Liver (tissue), 9 donors: ENCODE data around the gene C8G. TPM values are rescaled to one million over a fixed set of nuclear protein-coding genes. Genes with fewer than 3 reads are reported as not detected.

Source experiments
- DNase-seq: peaks from one replicate; pipeline ENCODE4 v3.0.0-alpha.2; 2017; ENCODE audit warnings: low spot score
- H3K27ac ChIP-seq, 2 donors: one replicate each; pipeline ENCODE4 v1.7.0; 2013; ENCODE audit warnings: inconsistent platforms in 2 of 2, low read length in 2 of 2, control low read depth in 1 of 2, low read depth in 1 of 2, mild to moderate bottlenecking in 1 of 2
- H3K27me3 ChIP-seq, 4 donors: one replicate each; pipeline versions ENCODE4 v1.6.1 to v1.7.0; 2013; ENCODE audit warnings: low read length in 3 of 4, inconsistent platforms in 1 of 4, mild to moderate bottlenecking in 1 of 4, moderate library complexity in 1 of 4; ENCODE audit not compliant: control insufficient read depth in 4 of 4, insufficient read depth in 4 of 4
- H3K36me3 ChIP-seq, 4 donors: one replicate each; pipeline versions ENCODE4 v1.6.1 to v1.7.0; 2013; ENCODE audit warnings: low read length in 3 of 4, mild to moderate bottlenecking in 3 of 4, low read depth in 1 of 4, moderate library complexity in 1 of 4; ENCODE audit not compliant: control insufficient read depth in 4 of 4, insufficient read depth in 3 of 4
- H3K4me1 ChIP-seq, 4 donors: one replicate each; pipeline versions ENCODE4 v1.6.1 to v1.7.0; 2013; ENCODE audit warnings: low read length in 3 of 4, mild to moderate bottlenecking in 3 of 4, moderate library complexity in 1 of 4; ENCODE audit not compliant: control insufficient read depth in 4 of 4, insufficient read depth in 4 of 4
- H3K4me3 ChIP-seq, 3 donors: one replicate each; pipeline versions ENCODE4 v1.6.1 to v1.7.0; 2013; ENCODE audit warnings: low read length in 3 of 3, control low read depth in 1 of 3, low read depth in 1 of 3, mild to moderate bottlenecking in 1 of 3
- H3K9ac ChIP-seq, 2 donors: one replicate each; pipeline ENCODE4 v1.7.0; 2013; ENCODE audit warnings: low read length in 2 of 2, mild to moderate bottlenecking in 2 of 2, moderate library complexity in 2 of 2, control low read depth in 1 of 2, low read depth in 1 of 2
- H3K9me3 ChIP-seq, 4 donors: one replicate each; pipeline versions ENCODE4 v1.6.1 to v1.7.0; 2013; ENCODE audit warnings: low read length in 3 of 4; ENCODE audit not compliant: control insufficient read depth in 4 of 4
- ATF3 ChIP-seq: IDR thresholded peaks from 2 replicates; pipeline ENCODE4 v1.6.1; 2016; ENCODE audit warnings: antibody characterized with exemption
- CTCF ChIP-seq: fragments of 150-350 bp; IDR thresholded peaks from 2 replicates; pipeline ENCODE4 v1.5.1; 2017; ENCODE audit warnings: improper control_type of control experiment, low read depth, low read length; ENCODE audit not compliant: missing input control
- EGR1 ChIP-seq, 2 donors: IDR thresholded peaks; 2 replicates each; pipeline ENCODE4 v1.6.1; 2016 to 2018; ENCODE audit warnings: antibody characterized with exemption in 2 of 2, low read depth in 2 of 2
- FOXA1 ChIP-seq: IDR thresholded peaks from 2 replicates; pipeline ENCODE4 v1.6.1; 2016; ENCODE audit warnings: antibody characterized with exemption
- FOXA2 ChIP-seq: IDR thresholded peaks from 2 replicates; pipeline ENCODE4 v1.6.1; 2016; ENCODE audit warnings: antibody characterized with exemption
- GABPA ChIP-seq, 2 donors: IDR thresholded peaks in 1 of 2; conservative IDR thresholded peaks in 1 of 2; 2 replicates each; pipeline ENCODE4 v1.6.1; 2016; ENCODE audit warnings: antibody characterized with exemption in 2 of 2, mild to moderate bottlenecking in 1 of 2, moderate library complexity in 1 of 2
- HNF4A ChIP-seq, 2 donors: conservative IDR thresholded peaks; 2 replicates each; pipeline ENCODE4 v1.6.1; 2016; ENCODE audit warnings: antibody characterized with exemption in 2 of 2, mild to moderate bottlenecking in 2 of 2
- HNF4G ChIP-seq: IDR thresholded peaks from 2 replicates; pipeline ENCODE4 v1.6.1; 2016; ENCODE audit warnings: antibody characterized with exemption
- JUND ChIP-seq, 2 donors: IDR thresholded peaks; 2 replicates each; pipeline ENCODE4 v1.6.1; 2016; ENCODE audit warnings: antibody characterized with exemption in 2 of 2
- MAX ChIP-seq: IDR thresholded peaks from 2 replicates; pipeline ENCODE4 v1.6.1; 2016; ENCODE audit warnings: antibody characterized with exemption
- NR2F2 ChIP-seq: IDR thresholded peaks from 2 replicates; pipeline ENCODE4 v1.6.1; 2016; ENCODE audit warnings: antibody characterized with exemption
- RAD21 ChIP-seq, 2 donors: IDR thresholded peaks; 2 replicates each; pipeline ENCODE4 v1.6.1; 2016; ENCODE audit warnings: antibody characterized with exemption in 2 of 2, mild to moderate bottlenecking in 2 of 2
- REST ChIP-seq: IDR thresholded peaks from 2 replicates; pipeline ENCODE4 v1.6.1; 2016; ENCODE audit warnings: antibody characterized with exemption, mild to moderate bottlenecking
- RXRA ChIP-seq, 2 donors: IDR thresholded peaks; 2 replicates each; pipeline ENCODE4 v1.6.1; 2017 to 2018; ENCODE audit warnings: antibody characterized with exemption in 2 of 2, mild to moderate bottlenecking in 1 of 2
- SP1 ChIP-seq: IDR thresholded peaks from 2 replicates; pipeline ENCODE4 v1.6.1; 2018; ENCODE audit warnings: antibody characterized with exemption, mild to moderate bottlenecking
- TAF1 ChIP-seq: conservative IDR thresholded peaks from 2 replicates; pipeline ENCODE4 v1.6.1; 2016; ENCODE audit warnings: antibody characterized with exemption, mild to moderate bottlenecking
- YY1 ChIP-seq: IDR thresholded peaks from 2 replicates; pipeline ENCODE4 v1.6.1; 2016; ENCODE audit warnings: antibody characterized with exemption, mild to moderate bottlenecking
- ZBTB33 ChIP-seq: IDR thresholded peaks from 2 replicates; pipeline ENCODE4 v1.6.1; 2016; ENCODE audit warnings: antibody characterized with exemption
- WGBS: extraction: QIAGEN DNeasy Blood & Tissue Kit; methylation state at CpG from one replicate; pipeline ENCODE4 v1.1.7; 2013; 5-methylcytosine and 5-hydroxymethylcytosine counted together
- polyA plus RNA-seq, 2 donors: library from polyadenylated mRNA; stranded (reverse) in 1 of 2; unstranded in 1 of 2; fragments of 200-250 nt in 1 of 2; fragments of >200 nt in 1 of 2; fragmentation: Nextera tagmentation in 1 of 2; extraction: Ambion mirVana in 1 of 2; gene quantifications; one replicate each; pipeline versions ENCODE4 v1.2.1 to v1.2.3, GENCODE V29; 2013 to 2015
- total RNA-seq, 2 donors: library from RNA; depleted of rRNA; stranded (reverse); fragments of >200 nt; gene quantifications; one replicate each; pipeline ENCODE4 v1.2.3, GENCODE V29; 2014
- donor health status: healthy.
- donor health status: healthy.
- donor health status: healthy.
- donor health status: healthy.
- donor health status: healthy.

The C8G gene
- total and polyA plus RNA-seq, 4 donors: 25.1 to 1,117 (median 607) TPM

- TF ChIP-seq NR2F2 (no peak), GABPA (IDR thresholded peaks at IDR 0.05 in 1 of 2, conservative IDR thresholded peaks at IDR 0.05 in 1 of 2) (no peak), YY1 (no peak)
Measured at GRCh38 chr9:136922540-136922939, 22.5 kb upstream of the C8G start (continued).

GRCh38 chr9:136923881-136924280 is 21.2 kb upstream of the C8G start:
- no peak for DNase-seq
- TF ChIP-seq CTCF: no peak
- no peak for TF ChIP-seq JUND (IDR thresholded peaks at IDR 0.05)
- TF ChIP-seq MAX: no peak
- TF ChIP-seq YY1: no peak
- TF ChIP-seq FOXA1: no peak
- TF ChIP-seq HNF4A (conservative IDR thresholded peaks at IDR 0.05): no peak
- TF ChIP-seq ZBTB33: no peak
- TF ChIP-seq RXRA (IDR thresholded peaks at IDR 0.05): no peak
- no peak for TF ChIP-seq FOXA2
- no peak for TF ChIP-seq NR2F2
- TF ChIP-seq EGR1 (IDR thresholded peaks at IDR 0.05; ENCODE audit: low read depth in 2 of 2): no peak
- no peak for TF ChIP-seq REST
- TF ChIP-seq TAF1: no peak
- no peak for TF ChIP-seq HNF4G
- TF ChIP-seq ATF3: no peak
- TF ChIP-seq SP1: no peak
- TF ChIP-seq RAD21 (IDR thresholded peaks at IDR 0.05): no peak
- no peak for TF ChIP-seq GABPA (IDR thresholded peaks at IDR 0.05 in 1 of 2, conservative IDR thresholded peaks at IDR 0.05 in 1 of 2)
- Histone ChIP-seq H3K9ac (no peak overlapping the region), H3K4me1 (no peaks in the 10 kb centered on the region), H3K4me3 (no peak overlapping the region), H3K36me3 (peaks cover 8 to 45% (median 14%) of the 10 kb centered on the region in 4 donors), H3K27me3 (no peaks in the 10 kb centered on the region), H3K9me3 (no peaks in the 10 kb centered on the region), H3K27ac (no peak overlapping the region)
- WGBS: 98% methylated on average over 19 of the region's 19 CpGs
